ENCODE data around the gene C5orf47. TPM values are rescaled to one million over a fixed set of nuclear protein-coding genes. Genes with fewer than 3 reads are reported as not detected.

The C5orf47 gene
- total and polyA plus RNA-seq, 2 of the 8 experiments (the other 6 are each of a cell fraction or from before 2014, with no cell fraction given): 0.11 TPM; not detected in 1

- TF ChIP-seq KDM4A (IDR thresholded peaks at IDR 0.05; ENCODE audit: low read depth, low read length, severe bottlenecking): no peak
- no peak for TF ChIP-seq POLR2A (IDR thresholded peaks at IDR 0.05; ENCODE audit: control extremely low read depth in 1 of 2, low read depth in 2 of 2, low read length in 2 of 2)
- TF ChIP-seq RAD21 (IDR thresholded peaks at IDR 0.05 in 1 of 2, conservative IDR thresholded peaks at IDR 0.05 in 1 of 2; ENCODE audit: low read depth in 2 of 2, low read length in 2 of 2): no peak
- TF ChIP-seq CTCF (IDR thresholded peaks at IDR 0.05; ENCODE audit: control extremely low read depth in 1 of 3, insufficient read depth in 1 of 3, low read depth in 1 of 3, low read length in 3 of 3): no peak
- no peak for TF ChIP-seq SIN3A (conservative IDR thresholded peaks at IDR 0.05 in 1 of 2, IDR thresholded peaks at IDR 0.05 in 1 of 2; ENCODE audit: low read depth in 1 of 2, low read length in 2 of 2)
- no peak for TF ChIP-seq RFX5 (IDR thresholded peaks at IDR 0.05; ENCODE audit: borderline replicate concordance, low read depth, low read length)
- no peak for TF ChIP-seq USF2 (IDR thresholded peaks at IDR 0.05; ENCODE audit: low read length)
These were observed 58.6 kb downstream of the C5orf47 start (continued) for GRCh38 chr5:174047472-174048099.

Data from H1 (cell line).